Heart left ventricle (tissue), 16 donors: Measurements from ENCODE around the gene SHROOM3. TPM values are rescaled to one million over a fixed set of nuclear protein-coding genes. Genes with fewer than 3 reads are reported as not detected.

Source experiments
- ATAC-seq, 4 donors: fragments of 200-7000 bp; cut with Tn5 transposase; one replicate each; pipeline ENCODE4 v1.9.1; 2020 to 2022; ENCODE audit warnings: moderate library complexity in 4 of 4, mild to moderate bottlenecking in 3 of 4, moderate number of reproducible peaks in 1 of 4
- DNase-seq, 5 donors: peaks; one replicate each; pipeline ENCODE4 v3.0.0-alpha.2; 2020
- H3K27ac ChIP-seq, 12 donors: fragments of 200-600 bp; sonication (generic) in 4 of 12; one replicate each; pipeline versions ENCODE4 v1.5.0 to v1.8.0; 2016 to 2022; ENCODE audit warnings: mild to moderate bottlenecking in 2 of 12
- H3K27me3 ChIP-seq, 9 donors: fragments of 200-600 bp; sonication (generic) in 2 of 9; one replicate each; pipeline versions ENCODE4 v1.5.1 to v1.8.0; 2016 to 2022; ENCODE audit warnings: mild to moderate bottlenecking in 3 of 9
- H3K36me3 ChIP-seq, 9 donors: fragments of 200-600 bp; sonication (generic) in 2 of 9; one replicate each; pipeline versions ENCODE4 v1.5.0 to v1.8.0; 2018 to 2022; ENCODE audit warnings: mild to moderate bottlenecking in 2 of 9
- H3K4me1 ChIP-seq, 12 donors: fragments of 200-600 bp; sonication (generic) in 4 of 12; one replicate each; pipeline versions ENCODE4 v1.5.0 to v1.8.0; 2016 to 2022; ENCODE audit warnings: mild to moderate bottlenecking in 3 of 12
- H3K4me3 ChIP-seq, 12 donors: fragments of 200-600 bp; sonication (generic) in 4 of 12; one replicate each; pipeline versions ENCODE4 v1.5.0 to v1.8.0; 2017 to 2022; ENCODE audit warnings: mild to moderate bottlenecking in 9 of 12, moderate library complexity in 4 of 12
- H3K9me3 ChIP-seq, 12 donors: fragments of 200-600 bp; sonication (generic) in 4 of 12; one replicate each; pipeline versions ENCODE4 v1.5.0 to v1.8.0; 2016 to 2022; ENCODE audit warnings: mild to moderate bottlenecking in 1 of 12
- CTCF ChIP-seq, 12 donors: fragments of 200-600 bp; sonication (generic) in 4 of 12; IDR thresholded peaks; one replicate each; pipeline versions ENCODE4 v1.5.0 to v1.8.0; 2018 to 2022; ENCODE audit warnings: antibody characterized with exemption in 12 of 12, mild to moderate bottlenecking in 5 of 12
- POLR2A ChIP-seq, 2 donors: fragments of 450-650 bp; IDR thresholded peaks; one replicate each; pipeline ENCODE4 v1.6.1; 2017; ENCODE audit warnings: antibody characterized with exemption in 2 of 2, mild to moderate bottlenecking in 2 of 2, moderate library complexity in 2 of 2
- WGBS, 4 donors: extraction: QIAGEN DNeasy Blood & Tissue Kit in 2 of 4; methylation state at CpG; one replicate each; pipeline versions ENCODE4 v1.1.5 to v1.1.7; 2013 to 2018; 5-methylcytosine and 5-hydroxymethylcytosine counted together
- intact Hi-C, 10 donors: fragments of 100-400 bp; cut with DNase I; formaldehyde crosslinking; loops; one replicate each; pipeline versions ENCODE4 v1.11.1 to v1.14.2; 2022
- polyA plus RNA-seq, 2 donors: library from polyadenylated mRNA; stranded (reverse); fragments of 200-250 nt; gene quantifications; one replicate each; pipeline ENCODE4 v1.2.3, GENCODE V29; 2013
- total RNA-seq, 9 donors: library from RNA; depleted of rRNA in 2 of 9; stranded (reverse); fragments of >200 nt in 2 of 9; fragmentation: NEBNext Ultra II Directional in 3 of 9; extraction: Animal tissue kit (Norgen Biotek cat#: 25700) in 3 of 9; gene quantifications; one replicate each; pipeline versions ENCODE4 v1.1.0 to v1.2.4, GENCODE V29; 2016 to 2023
- donor health status: ischemic (EF 13 %, LVEDD 7.1; RV severe dilation, severe dysfunction).
- donor health status: healthy with polysubstance abuse.
- donor health status: DM: no; HTN: yes; CAD: no.
- donor health status: DM: no; HTN: no; CAD: no.
- donor health status: ischemic (EF 25% LVEDD 6.9; RV normal size, moderate dysfunction).
- donor health status: ischemic (EF 25% LVEDD 5.7; RV mildly dilated, moderate dysfunction).
- donor health status: healthy.
- donor health status: DM: yes; HTN: yes; CAD: no.
- donor health status: ischemic (EF 35%, LVEDD 5.7; RV mildly dilated, moderate dysfunction).
- donor health status: nonischemic (EF 11% LVEDD 7.7; RV severe dilation, severe dysfunction).
- donor health status: DM: yes; HTN: yes; CAD: no.
- donor health status: PGD.
- donor health status: ischemic (EF 29% LVEDD 5.4; RV normal size, mild dysfunction).
- donor health status: nonischemic (EF 23%, LVEDD 6.1; RV moderate dilation, normal function).

SHROOM3 gene
- total and polyA plus RNA-seq, 11 donors: 4.6 to 38.5 (median 20.3) TPM

DNA sequence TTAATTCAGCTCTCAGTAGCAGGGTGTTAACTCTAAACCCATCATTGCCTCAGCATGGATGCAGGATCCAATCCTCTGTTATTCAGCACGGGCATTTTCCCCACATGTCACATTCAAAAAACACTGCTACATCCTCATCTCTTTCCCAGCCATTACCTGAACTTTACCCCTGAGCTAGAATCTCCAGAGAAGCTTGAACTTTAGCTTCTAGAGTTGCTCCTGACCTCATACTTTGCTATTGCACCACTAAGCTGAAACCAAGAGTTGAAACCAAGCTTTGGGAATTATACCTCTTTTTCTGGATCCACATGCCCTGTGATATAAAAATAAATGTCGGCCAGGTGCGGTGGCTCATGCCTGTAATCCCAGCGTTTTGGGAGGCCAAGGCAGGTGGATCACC lies 90.7 kb downstream of the SHROOM3 start:
- TF ChIP-seq CTCF (IDR thresholded peaks at IDR 0.05): no peak
- no peak for TF ChIP-seq POLR2A (IDR thresholded peaks at IDR 0.05)
- intact Hi-C loops: loop anchor here in 5 of 10 donors (1.0 to 10.0 kb wide), 5 partner anchors 37 to 129 kb away; no protein-coding TSS in a partner anchor
- H3K27me3 ChIP-seq: no peaks in the 10 kb centered on the region
- peak overlapping the region in 11 of 12 donors; percentile 37 to 83 (median 76) for H3K27ac ChIP-seq
- H3K4me3 ChIP-seq: no peak overlapping the region
- WGBS, 4 donors: 80 to 91% (median 84%) methylated on average over 4 of the region's 4 CpGs
- peaks cover 0 to 18% (median 7%) of the 10 kb centered on the region in 12 donors for H3K4me1 ChIP-seq
- no peak for DNase-seq
- no peaks in the 10 kb centered on the region for H3K36me3 ChIP-seq
- peaks cover 0 to 16% (median 2%) of the 10 kb centered on the region in 12 donors for H3K9me3 ChIP-seq
- no peak for ATAC-seq

DNA sequence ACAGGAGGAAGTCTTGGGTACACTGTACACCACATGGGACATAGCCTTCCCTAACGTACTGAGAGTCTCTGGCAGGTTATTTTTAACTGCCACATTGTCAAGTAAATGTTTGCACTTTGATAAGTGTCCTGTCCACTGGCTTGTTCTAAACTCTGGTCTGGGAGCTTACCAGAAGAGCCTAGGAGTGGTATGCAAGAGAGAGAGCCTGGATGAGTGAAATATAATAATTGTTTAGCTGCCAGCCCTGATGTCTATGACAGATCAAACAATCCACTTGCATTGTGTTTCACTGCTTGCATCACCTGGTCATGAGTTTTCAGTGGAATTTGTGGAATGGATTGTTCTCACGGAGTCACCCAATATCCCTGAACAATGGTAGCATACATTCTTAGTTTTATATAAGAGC lies 91.6 kb downstream of the SHROOM3 start:
- peaks cover 0 to 18% (median 8%) of the 10 kb centered on the region in 12 donors for H3K4me1 ChIP-seq
- ATAC-seq (peak; percentile 92 to 96 (median 96)), DNase-seq (no peak)
- no peaks in the 10 kb centered on the region for H3K27me3 ChIP-seq
- peak overlapping the region; percentile 12 to 83 (median 76) for H3K27ac ChIP-seq
- TF ChIP-seq POLR2A (IDR thresholded peaks at IDR 0.05) (no peak), CTCF (IDR thresholded peaks at IDR 0.05) (no peak)
- peaks cover 0 to 8% (median 1%) of the 10 kb centered on the region in 12 donors for H3K9me3 ChIP-seq
- no peak overlapping the region for H3K4me3 ChIP-seq
- intact Hi-C loops: loop anchor here in 4 of 10 donors (1.0 to 10.0 kb wide), 4 partner anchors 36 to 128 kb away; no protein-coding TSS in a partner anchor
- 12 to 21% (median 17%) methylated on average over 2 of the region's 2 CpGs for WGBS, 4 donors
- H3K36me3 ChIP-seq: no peaks in the 10 kb centered on the region

GRCh38 chr4:76527666-76528065 lies 92.6 kb downstream of the SHROOM3 start:
- intact Hi-C loops: loop anchor here in 3 of 10 donors (5.0 to 10.0 kb wide), 3 partner anchors 35 to 127 kb away; no protein-coding TSS in a partner anchor
- no peak for TF ChIP-seq CTCF (IDR thresholded peaks at IDR 0.05)
- TF ChIP-seq POLR2A (IDR thresholded peaks at IDR 0.05): no peak

DNA sequence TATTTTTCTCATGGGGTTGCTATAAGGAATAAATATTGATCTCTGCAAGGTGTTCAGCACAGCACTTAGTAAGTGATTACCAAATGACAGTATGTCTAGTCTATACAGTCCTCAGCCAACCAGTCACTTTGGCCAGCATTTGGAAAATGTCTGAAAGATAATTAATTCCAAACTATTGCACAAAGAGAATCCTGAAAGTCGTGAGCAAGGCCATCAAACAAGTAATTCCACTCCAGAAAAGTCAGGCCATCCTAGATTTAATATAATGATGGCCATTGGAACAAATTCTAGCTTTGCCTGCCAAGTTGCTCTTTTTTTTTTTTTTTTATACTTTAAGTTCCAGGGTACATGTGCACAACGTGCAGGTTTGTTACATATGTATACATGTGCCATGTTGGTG lies 96.6 kb downstream of the SHROOM3 start:
- 50 to 70% (median 64%) methylated on average over 2 of the region's 2 CpGs for WGBS, 4 donors
- no peak for DNase-seq
- Histone ChIP-seq H3K4me1 (peaks cover 0 to 24% (median 4%) of the 10 kb centered on the region in 12 donors), H3K4me3 (no peak overlapping the region), H3K27me3 (no peaks in the 10 kb centered on the region), H3K9me3 (no peaks in the 10 kb centered on the region), H3K27ac (no peak overlapping the region), H3K36me3 (no peaks in the 10 kb centered on the region)
- TF ChIP-seq CTCF (IDR thresholded peaks at IDR 0.05) (no peak), POLR2A (IDR thresholded peaks at IDR 0.05) (no peak)
- intact Hi-C loops: loop anchor here in 1 of 10 donors (5.0 kb wide), 1 partner anchor 41 kb away; no protein-coding TSS in a partner anchor
- no peak for ATAC-seq

More at GRCh38 chr4:76527666-76528065, 92.6 kb downstream of the SHROOM3 start:
- H3K4me3 ChIP-seq: no peak overlapping the region
- no peaks in the 10 kb centered on the region for H3K36me3 ChIP-seq
- peaks cover 0 to 19% (median 8%) of the 10 kb centered on the region in 12 donors for H3K4me1 ChIP-seq
- ATAC-seq (no peak), DNase-seq (no peak)
- no peaks in the 10 kb centered on the region for H3K9me3 ChIP-seq
- H3K27me3 ChIP-seq: no peaks in the 10 kb centered on the region
- H3K27ac ChIP-seq: peak overlapping the region in 3 of 12 donors; percentile 63 to 83 (median 79)
- 71 to 78% (median 74%) methylated on average over 5 of the region's 5 CpGs for WGBS, 4 donors
